ENCODE data around the gene FAF2. TPM values are rescaled to one million over a fixed set of nuclear protein-coding genes. Genes with fewer than 3 reads are reported as not detected.
"Not testable (repeated sequence)": the region's sequence is repeated elsewhere in the genome, so short reads cannot be mapped to it uniquely, and the experiment has no call there.

Gene FAF2
- total and polyA plus RNA-seq, 3 experiments from 2014 or later: 13.5 to 45.2 (median 45.1) TPM

- DNase-seq; H3K36me3 ChIP-seq (ENCODE audit: insufficient read depth, low read length); POLR2A ChIA-PET; H3K9me3 Mint-ChIP-seq; H3K4me1 ChIP-seq (ENCODE audit: insufficient read depth, low read length); H3K27me3 ChIP-seq (ENCODE audit: insufficient read depth, low read length, poor library complexity, severe bottlenecking); H3K27me3 Mint-ChIP-seq; H3K9me3 ChIP-seq (ENCODE audit: low read length); H3K27ac ChIP-seq (ENCODE audit: low read depth, low read length); H3K4me3 ChIP-seq (ENCODE audit: low read length); H3K4me3 Mint-ChIP-seq: not testable (repeated sequence)
- Mint-ChIP-seq H3K4me1 (peaks cover 14 to 20% (median 20%) of the 10 kb centered on the region in 3 donors), H3K36me3 (peaks cover 0 to 57% (median 9%) of the 10 kb centered on the region in 3 donors), H3K27ac (peak overlapping the region in 2 of 8 donors; percentile 42 to 78)
- CTCF ChIA-PET: interaction anchor here (1.2 kb wide), 1 partner anchor 129 kb away, joined by 3 read pairs; the partner anchor contains the start of gene RNF44
Observed at GRCh38 chr5:176408252-176408573, 40.0 kb upstream of the FAF2 start.

DNA sequence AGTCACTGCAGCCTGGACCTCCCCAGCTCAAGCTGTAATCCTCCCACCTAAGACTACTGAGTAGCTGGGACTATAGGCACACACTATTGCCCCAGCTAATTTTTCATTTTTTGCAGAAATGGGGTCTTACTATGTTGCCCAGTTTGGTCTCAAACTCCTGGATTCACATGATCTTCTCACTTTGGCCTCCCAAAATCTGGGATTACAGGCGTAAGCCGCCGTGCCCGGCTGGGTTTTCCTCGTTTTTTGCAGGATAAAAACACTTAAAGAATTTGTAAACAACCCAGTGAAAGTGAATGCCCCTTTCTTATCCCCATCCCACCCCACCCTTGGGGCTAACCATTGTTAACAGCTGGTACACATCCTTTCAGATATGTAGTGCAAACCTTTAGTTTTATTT lies 39.6 kb upstream of the FAF2 start:
- no peaks in the 10 kb centered on the region for H3K27me3 ChIP-seq (ENCODE audit: insufficient read depth, low read length, poor library complexity, severe bottlenecking)
- no peaks in the 10 kb centered on the region for H3K9me3 ChIP-seq (ENCODE audit: low read length)
- Mint-ChIP-seq H3K27me3 (no peaks in the 10 kb centered on the region), H3K4me1 (peaks cover 18 to 24% (median 22%) of the 10 kb centered on the region in 3 donors), H3K36me3 (peaks cover 0 to 57% (median 9%) of the 10 kb centered on the region in 3 donors), H3K4me3 (no peak overlapping the region), H3K9me3 (no peaks in the 10 kb centered on the region), H3K27ac (peak overlapping the region in 1 of 8 donors; percentile 42)
- CTCF ChIA-PET: interaction anchor here (1.3 kb wide), 1 partner anchor 165 kb away, joined by 3 read pairs; no protein-coding TSS in a partner anchor
- no peaks in the 10 kb centered on the region for H3K4me1 ChIP-seq (ENCODE audit: insufficient read depth, low read length)
- H3K36me3 ChIP-seq (ENCODE audit: insufficient read depth, low read length): peaks cover 3% of the 10 kb centered on the region
- no peak overlapping the region for H3K4me3 ChIP-seq (ENCODE audit: low read length)
- POLR2A ChIA-PET: no interaction called here
- no peak for DNase-seq
- no peak overlapping the region for H3K27ac ChIP-seq (ENCODE audit: low read depth, low read length)

GRCh38 chr5:176409765-176410164 lies 38.4 kb upstream of the FAF2 start:
- DNase-seq: no peak
- peaks cover 5% of the 10 kb centered on the region for H3K4me1 ChIP-seq (ENCODE audit: insufficient read depth, low read length)
- no peaks in the 10 kb centered on the region for H3K27me3 ChIP-seq (ENCODE audit: insufficient read depth, low read length, poor library complexity, severe bottlenecking)
- ChIA-PET CTCF (interaction anchor here (0.7 to 1.3 kb wide), 2 partner anchors 14 to 164 kb away, joined by 3 read pairs; no protein-coding TSS in a partner anchor), POLR2A (interaction anchor here (0.8 kb wide), 1 partner anchor 26 kb away, joined by 4 read pairs; no protein-coding TSS in a partner anchor)
- H3K9me3 Mint-ChIP-seq: no peaks in the 10 kb centered on the region
- H3K27me3 Mint-ChIP-seq: no peaks in the 10 kb centered on the region
- no peak overlapping the region for H3K4me3 Mint-ChIP-seq
- H3K36me3 Mint-ChIP-seq: peaks cover 0 to 53% (median 9%) of the 10 kb centered on the region in 3 donors
- peaks cover 30 to 36% (median 33%) of the 10 kb centered on the region in 3 donors for H3K4me1 Mint-ChIP-seq
- no peak overlapping the region for H3K27ac ChIP-seq (ENCODE audit: low read depth, low read length)
- peaks cover 3% of the 10 kb centered on the region for H3K36me3 ChIP-seq (ENCODE audit: insufficient read depth, low read length)
- peak overlapping the region in 3 of 8 donors; percentile 9 to 57 (median 12) for H3K27ac Mint-ChIP-seq
- no peaks in the 10 kb centered on the region for H3K9me3 ChIP-seq (ENCODE audit: low read length)
- no peak overlapping the region for H3K4me3 ChIP-seq (ENCODE audit: low read length)

- peaks cover 3% of the 10 kb centered on the region for H3K36me3 ChIP-seq (ENCODE audit: insufficient read depth, low read length)
- Mint-ChIP-seq H3K36me3 (peaks cover 0 to 49% (median 9%) of the 10 kb centered on the region in 3 donors), H3K27ac (peak overlapping the region in 1 of 8 donors; percentile 69), H3K27me3 (no peaks in the 10 kb centered on the region), H3K4me1 (peaks cover 38 to 44% (median 42%) of the 10 kb centered on the region in 3 donors), H3K4me3 (no peak overlapping the region), H3K9me3 (no peaks in the 10 kb centered on the region)
- no peak overlapping the region for H3K27ac ChIP-seq (ENCODE audit: low read depth, low read length)
- H3K9me3 ChIP-seq (ENCODE audit: low read length): no peaks in the 10 kb centered on the region
- no peak for DNase-seq
- H3K4me3 ChIP-seq (ENCODE audit: low read length): no peak overlapping the region
- POLR2A ChIA-PET: no interaction called here
- CTCF ChIA-PET: no interaction called here
- peaks cover 13% of the 10 kb centered on the region for H3K4me1 ChIP-seq (ENCODE audit: insufficient read depth, low read length)
- H3K27me3 ChIP-seq (ENCODE audit: insufficient read depth, low read length, poor library complexity, severe bottlenecking): no peaks in the 10 kb centered on the region
Observed at GRCh38 chr5:176410486-176411180, 37.6 kb upstream of the FAF2 start.

GRCh38 chr5:176412517-176413254 lies 35.5 kb upstream of the FAF2 start:
- Histone ChIP-seq H3K9me3 (ENCODE audit: low read length) (no peaks in the 10 kb centered on the region), H3K27me3 (ENCODE audit: insufficient read depth, low read length, poor library complexity, severe bottlenecking) (no peaks in the 10 kb centered on the region), H3K4me3 (ENCODE audit: low read length) (no peak overlapping the region), H3K4me1 (ENCODE audit: insufficient read depth, low read length) (peaks cover 25% of the 10 kb centered on the region), H3K27ac (ENCODE audit: low read depth, low read length) (no peak overlapping the region), H3K36me3 (ENCODE audit: insufficient read depth, low read length) (peaks cover 3% of the 10 kb centered on the region)
- ChIA-PET POLR2A (no interaction called here), CTCF (no interaction called here)
- H3K4me1 Mint-ChIP-seq: peaks cover 47 to 55% (median 50%) of the 10 kb centered on the region in 3 donors
- peak overlapping the region in 6 of 8 donors; percentile 57 to 96 (median 72) for H3K27ac Mint-ChIP-seq
- H3K27me3 Mint-ChIP-seq: no peaks in the 10 kb centered on the region
- no peak for DNase-seq
- H3K9me3 Mint-ChIP-seq: no peaks in the 10 kb centered on the region
- peak overlapping the region in 2 of 7 donors; percentile 34 to 89 for H3K4me3 Mint-ChIP-seq
- peaks cover 0 to 31% (median 7%) of the 10 kb centered on the region in 3 donors for H3K36me3 Mint-ChIP-seq

DNA sequence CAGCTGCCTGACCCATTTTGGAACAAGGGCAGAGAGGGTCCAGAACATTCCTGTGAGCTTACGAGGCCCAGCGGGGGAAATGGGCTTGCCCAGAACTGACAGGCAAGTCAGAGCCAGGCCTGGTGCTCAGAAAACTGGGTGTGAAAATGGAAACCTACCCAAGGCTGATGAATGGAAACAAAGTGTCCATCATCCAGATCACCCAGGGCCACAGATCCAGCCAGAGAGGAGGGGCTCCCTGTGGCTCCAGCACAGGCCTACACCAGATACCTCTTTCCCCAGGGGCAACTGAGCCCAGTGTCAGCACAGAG lies 35.0 kb upstream of the FAF2 start:
- Mint-ChIP-seq H3K36me3 (peaks cover 0 to 28% (median 7%) of the 10 kb centered on the region in 3 donors), H3K9me3 (no peaks in the 10 kb centered on the region), H3K4me3 (peak overlapping the region in 2 of 7 donors; percentile 34 to 89), H3K4me1 (peaks cover 47 to 55% (median 50%) of the 10 kb centered on the region in 3 donors), H3K27me3 (no peaks in the 10 kb centered on the region), H3K27ac (peak overlapping the region in 4 of 8 donors; percentile 57 to 96 (median 74))
- ChIA-PET CTCF (interaction anchor here (1.2 kb wide), 1 partner anchor 9 kb away, joined by 3 read pairs; no protein-coding TSS in a partner anchor), POLR2A (no interaction called here)
- Histone ChIP-seq H3K4me1 (ENCODE audit: insufficient read depth, low read length) (peaks cover 25% of the 10 kb centered on the region), H3K9me3 (ENCODE audit: low read length) (no peaks in the 10 kb centered on the region), H3K36me3 (ENCODE audit: insufficient read depth, low read length) (peaks cover 3% of the 10 kb centered on the region), H3K27me3 (ENCODE audit: insufficient read depth, low read length, poor library complexity, severe bottlenecking) (no peaks in the 10 kb centered on the region), H3K27ac (ENCODE audit: low read depth, low read length) (no peak overlapping the region), H3K4me3 (ENCODE audit: low read length) (no peak overlapping the region)
- DNase-seq: no peak

DNA sequence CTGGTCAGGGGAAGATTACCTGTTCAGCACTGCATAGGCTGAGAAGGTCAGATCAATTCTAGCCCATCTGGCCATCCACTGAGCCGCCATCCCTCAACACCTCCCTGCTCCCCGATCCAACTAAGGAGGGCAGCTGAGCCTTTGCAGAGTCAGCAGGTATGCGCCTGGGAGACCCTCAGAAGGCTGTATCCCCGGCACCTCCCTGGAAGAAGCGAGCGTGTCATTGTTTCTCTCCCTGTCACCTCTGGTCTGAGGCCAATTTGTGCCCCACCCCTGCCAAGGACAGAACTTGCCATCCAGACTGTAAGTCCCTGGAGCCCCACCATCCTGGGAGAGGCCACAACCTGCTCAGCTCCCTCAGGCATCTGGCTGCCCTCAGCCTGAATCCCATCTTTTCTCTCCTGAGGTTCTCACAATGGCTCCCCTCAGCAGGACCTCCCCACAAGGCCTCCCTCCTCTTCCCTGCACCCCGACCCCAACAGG lies 34.4 kb upstream of the FAF2 start:
- Mint-ChIP-seq H3K4me1 (peaks cover 47 to 55% (median 50%) of the 10 kb centered on the region in 3 donors), H3K27ac (peak overlapping the region in 6 of 8 donors; percentile 19 to 96 (median 74)), H3K27me3 (no peaks in the 10 kb centered on the region), H3K36me3 (peaks cover 0 to 25% (median 7%) of the 10 kb centered on the region in 3 donors), H3K4me3 (peak overlapping the region in 1 of 7 donors; percentile 89), H3K9me3 (no peaks in the 10 kb centered on the region)
- no peaks in the 10 kb centered on the region for H3K9me3 ChIP-seq (ENCODE audit: low read length)
- H3K4me1 ChIP-seq (ENCODE audit: insufficient read depth, low read length): peaks cover 25% of the 10 kb centered on the region
- no peak overlapping the region for H3K27ac ChIP-seq (ENCODE audit: low read depth, low read length)
- no peak for DNase-seq
- POLR2A ChIA-PET: interaction anchor here (0.7 kb wide), 1 partner anchor 32 kb away, joined by 4 read pairs; no protein-coding TSS in a partner anchor
- H3K36me3 ChIP-seq (ENCODE audit: insufficient read depth, low read length): peaks cover 3% of the 10 kb centered on the region
- no peaks in the 10 kb centered on the region for H3K27me3 ChIP-seq (ENCODE audit: insufficient read depth, low read length, poor library complexity, severe bottlenecking)
- CTCF ChIA-PET: interaction anchor here (1.2 to 4.5 kb wide), 2 partner anchors 10 to 183 kb away, joined by 3 to 24 read pairs; no protein-coding TSS in a partner anchor
- H3K4me3 ChIP-seq (ENCODE audit: low read length): no peak overlapping the region
